CD4-positive, alpha-beta memory T cell (primary cell): ENCODE data around the gene SCAPER. TPM values are rescaled to one million over a fixed set of nuclear protein-coding genes. Genes with fewer than 3 reads are reported as not detected.

Experiments
- CTCF ChIA-PET: fragments of 350-600 bp; sonication (Branson Sonifier 250); formaldehyde crosslinking; loops from one replicate; lab custom pipeline; 2021; ENCODE audit warnings: inconsistent platforms; ENCODE audit not compliant: partially characterized antibody; lab: Charles Lee
- POLR2A ChIA-PET: fragments of 350-600 bp; sonication (Branson Sonifier 250); formaldehyde crosslinking; loops from one replicate; lab custom pipeline; 2021; ENCODE audit not compliant: partially characterized antibody; lab: Charles Lee
- DNase-seq, 5 donors: peaks; one replicate each; pipeline versions ENCODE4 v3.0.0 to v3.0.0-alpha.2; 2020 to 2022; ENCODE audit warnings: mixed read lengths in 1 of 5
- H3K27ac ChIP-seq: one replicate; pipeline ENCODE4 v1.7.0; 2013; ENCODE audit warnings: low read depth, low read length
- H3K27me3 ChIP-seq: 2 replicates; pipeline ENCODE4 v1.7.0; 2013; ENCODE audit warnings: mild to moderate bottlenecking, low read length, moderate library complexity; ENCODE audit not compliant: insufficient read depth
- H3K36me3 ChIP-seq: 2 replicates; pipeline ENCODE4 v1.7.0; 2013; ENCODE audit warnings: mild to moderate bottlenecking, low read length, moderate library complexity; ENCODE audit not compliant: insufficient read depth
- H3K4me1 ChIP-seq: 2 replicates; pipeline ENCODE4 v1.7.0; 2013; ENCODE audit warnings: mild to moderate bottlenecking, low read length, moderate library complexity; ENCODE audit not compliant: insufficient read depth
- H3K4me3 ChIP-seq, 2 donors: one replicate each; pipeline ENCODE4 v1.7.0; 2013; ENCODE audit warnings: low read length in 2 of 2, mild to moderate bottlenecking in 1 of 2
- H3K9me3 ChIP-seq, 2 donors: one replicate each; pipeline ENCODE4 v1.7.0; 2013; ENCODE audit warnings: low read length in 2 of 2, control low read depth in 1 of 2; ENCODE audit not compliant: control insufficient read depth in 1 of 2
- H3K27ac Mint-ChIP-seq, 7 donors: one replicate each; pipeline ENCODE4 v1.8.0; 2020 to 2021; ENCODE audit warnings: mixed read lengths in 7 of 7, mild to moderate bottlenecking in 6 of 7, inconsistent platforms in 3 of 7, moderate library complexity in 3 of 7
- H3K27me3 Mint-ChIP-seq, 2 donors: one replicate each; pipeline ENCODE4 v1.8.0; 2020 to 2021; ENCODE audit warnings: mixed read lengths in 2 of 2
- H3K36me3 Mint-ChIP-seq, 2 donors: one replicate each; pipeline ENCODE4 v1.8.0; 2020 to 2021; ENCODE audit warnings: mixed read lengths in 2 of 2, inconsistent platforms in 1 of 2, mild to moderate bottlenecking in 1 of 2
- H3K4me1 Mint-ChIP-seq, 4 donors: one replicate each; pipeline ENCODE4 v1.8.0; 2020 to 2021; ENCODE audit warnings: mixed read lengths in 4 of 4, mild to moderate bottlenecking in 1 of 4
- H3K4me3 Mint-ChIP-seq, 8 donors: one replicate each; pipeline ENCODE4 v1.8.0; 2020 to 2021; ENCODE audit warnings: mixed read lengths in 8 of 8, mild to moderate bottlenecking in 7 of 8, moderate library complexity in 6 of 8, inconsistent platforms in 3 of 8
- H3K9me3 Mint-ChIP-seq, 8 donors: one replicate each; pipeline ENCODE4 v1.8.0; 2020 to 2021; ENCODE audit warnings: mixed read lengths in 8 of 8, mild to moderate bottlenecking in 5 of 8, inconsistent platforms in 3 of 8, moderate library complexity in 1 of 8
- intact Hi-C: fragments of 100-400 bp; cut with micrococcal nuclease; formaldehyde crosslinking; loops from one replicate; pipeline ENCODE4 v1.15.1; 2023
- polyA plus RNA-seq, 2 donors: library from polyadenylated mRNA; unstranded; fragments of 300-500 nt; fragmentation: Illumina TruSeq; gene quantifications; one replicate each; pipeline ENCODE4 v1.2.3, GENCODE V29; 2021
- total RNA-seq, 2 experiments: library from RNA; stranded (reverse); gene quantifications; one replicate each; pipeline ENCODE4 v1.2.3, GENCODE V29; 2021

The SCAPER gene
- total and polyA plus RNA-seq, 4 experiments from 2014 or later = 7.2 to 41.4 (median 34.3) TPM

GRCh38 chr15:76345880-76346668, 559.1 kb downstream of the SCAPER start:
- H3K27me3 Mint-ChIP-seq = peaks cover 41 to 45% of the 10 kb centered on the region in 2 donors
- POLR2A ChIA-PET = interaction anchor here (0.8 to 1.9 kb wide), 2 partner anchors 10 to 11 kb away, joined by 3 to 7 read pairs; partner anchors contain the start of gene ISL2
- H3K9me3 Mint-ChIP-seq = peaks cover 0 to 12% (median 4%) of the 10 kb centered on the region in 8 donors
- no peak overlapping the region for H3K27ac ChIP-seq
- CTCF ChIA-PET = interaction anchor here (1.8 kb wide), 1 partner anchor 12 kb away, joined by 7 read pairs; no protein-coding TSS in a partner anchor
- H3K4me3 Mint-ChIP-seq = peak overlapping the region in 7 of 8 donors; percentile 49 to 86 (median 67)
- H3K4me1 ChIP-seq = peaks cover 40% of the 10 kb centered on the region
- peaks cover 17 to 37% (median 18%) of the 10 kb centered on the region in 4 donors for H3K4me1 Mint-ChIP-seq
- no peak overlapping the region for H3K27ac Mint-ChIP-seq
- no peaks in the 10 kb centered on the region for H3K36me3 ChIP-seq
- DNase-seq = peak in 1 of 5 donors; percentile 39
- H3K9me3 ChIP-seq = no peaks in the 10 kb centered on the region
- intact Hi-C loops = loop anchor here (2.0 kb wide), 1 partner anchor 35 kb away; the partner anchor contains the start of gene ETFA
- H3K4me3 ChIP-seq = peak overlapping the region in 1 of 2 donors; percentile 37
- H3K27me3 ChIP-seq = peaks cover 48% of the 10 kb centered on the region
- peaks cover 10 to 29% of the 10 kb centered on the region in 2 donors for H3K36me3 Mint-ChIP-seq

DNA sequence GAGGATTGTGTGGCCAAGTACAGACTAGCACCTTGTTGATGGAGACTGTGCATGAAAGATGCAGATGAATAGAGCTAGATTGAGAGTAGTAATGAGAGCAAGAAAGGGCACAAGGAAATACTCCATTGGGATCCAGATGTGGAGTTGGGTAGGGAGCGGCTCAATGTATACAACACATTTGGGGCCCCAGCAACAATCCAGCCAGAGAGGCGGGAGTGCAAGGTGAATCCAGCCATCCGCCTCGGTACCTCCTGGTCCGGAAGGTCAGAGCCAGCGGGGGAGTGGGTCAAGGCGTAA, 559.6 kb downstream of the SCAPER start:
- Histone ChIP-seq H3K27me3 (peaks cover 53% of the 10 kb centered on the region), H3K4me1 (peaks cover 46% of the 10 kb centered on the region), H3K36me3 (no peaks in the 10 kb centered on the region), H3K4me3 (peak overlapping the region in 1 of 2 donors; percentile 37), H3K27ac (no peak overlapping the region), H3K9me3 (no peaks in the 10 kb centered on the region)
- ChIA-PET CTCF (no interaction called here), POLR2A (interaction anchor here (0.8 to 1.9 kb wide), 2 partner anchors 10 to 11 kb away, joined by 3 to 7 read pairs; partner anchors contain the start of gene ISL2)
- H3K4me1 Mint-ChIP-seq = peaks cover 19 to 42% (median 21%) of the 10 kb centered on the region in 4 donors
- intact Hi-C loops = loop anchor here (2.0 kb wide), 1 partner anchor 35 kb away; the partner anchor contains the start of gene ETFA
- H3K27ac Mint-ChIP-seq = no peak overlapping the region
- DNase-seq = no peak
- peak overlapping the region; percentile 4 to 86 (median 66) for H3K4me3 Mint-ChIP-seq
- H3K9me3 Mint-ChIP-seq = peaks cover 0 to 14% (median 4%) of the 10 kb centered on the region in 8 donors
- peaks cover 10 to 26% of the 10 kb centered on the region in 2 donors for H3K36me3 Mint-ChIP-seq
- H3K27me3 Mint-ChIP-seq = peaks cover 46 to 49% of the 10 kb centered on the region in 2 donors

DNA sequence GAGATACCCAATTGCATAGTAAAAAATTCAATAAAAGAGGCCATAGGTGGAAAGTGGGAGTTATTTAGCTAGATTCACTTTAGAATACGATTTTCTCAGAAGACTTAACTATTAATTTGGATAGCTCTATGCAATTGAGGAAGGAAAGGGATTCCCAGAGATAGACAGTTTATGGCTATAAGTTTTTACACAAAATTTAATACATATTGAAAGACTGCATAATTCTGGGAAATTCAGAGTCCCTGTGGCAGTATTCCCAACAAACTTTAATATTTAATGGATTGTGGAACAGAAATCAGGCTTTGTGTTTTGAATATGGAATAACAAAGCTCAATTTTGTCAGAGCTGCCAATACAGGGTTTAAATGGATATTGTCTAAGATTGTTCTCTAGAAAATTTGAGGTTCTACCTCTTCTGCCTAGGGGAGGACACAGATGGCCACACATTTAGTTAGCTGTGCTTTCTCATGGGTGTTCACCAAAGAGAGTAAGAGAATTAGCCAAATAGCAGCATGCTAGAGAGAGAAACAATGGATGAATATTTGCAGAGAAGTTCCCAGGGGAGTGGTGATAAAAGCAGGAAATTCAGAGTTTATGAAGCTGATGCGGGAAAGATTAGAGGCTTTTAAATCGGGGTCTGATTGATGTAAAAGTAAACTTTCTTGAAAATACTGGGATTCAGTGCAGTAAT, 560.1 kb downstream of the SCAPER start:
- peak in 1 of 5 donors; percentile 6 for DNase-seq
- CTCF ChIA-PET = no interaction called here
- peaks cover 49 to 51% of the 10 kb centered on the region in 2 donors for H3K27me3 Mint-ChIP-seq
- H3K9me3 Mint-ChIP-seq = peaks cover 0 to 14% (median 4%) of the 10 kb centered on the region in 8 donors
- H3K4me3 Mint-ChIP-seq = peak overlapping the region; percentile 4 to 86 (median 66)
- H3K9me3 ChIP-seq = no peaks in the 10 kb centered on the region
- peak overlapping the region in 2 of 7 donors; percentile 31 to 46 for H3K27ac Mint-ChIP-seq
- H3K36me3 ChIP-seq = no peaks in the 10 kb centered on the region
- peaks cover 58% of the 10 kb centered on the region for H3K27me3 ChIP-seq
- POLR2A ChIA-PET = interaction anchor here (0.9 to 1.9 kb wide), 2 partner anchors 9 to 650 kb away, joined by 3 to 7 read pairs; partner anchors contain the start of genes ISL2 and PSTPIP1
- no peak overlapping the region for H3K27ac ChIP-seq
- peaks cover 21 to 47% (median 25%) of the 10 kb centered on the region in 4 donors for H3K4me1 Mint-ChIP-seq
- intact Hi-C loops = loop anchor here (2.0 kb wide), 1 partner anchor 34 kb away; the partner anchor contains the start of gene ETFA
- H3K36me3 Mint-ChIP-seq = peaks cover 10 to 21% of the 10 kb centered on the region in 2 donors
- H3K4me3 ChIP-seq = no peak overlapping the region
- peaks cover 51% of the 10 kb centered on the region for H3K4me1 ChIP-seq

- H3K4me1 Mint-ChIP-seq = peaks cover 29 to 61% (median 38%) of the 10 kb centered on the region in 4 donors
- CTCF ChIA-PET = no interaction called here
- H3K9me3 Mint-ChIP-seq = peaks cover 0 to 16% (median 4%) of the 10 kb centered on the region in 8 donors
- H3K4me3 Mint-ChIP-seq = peak overlapping the region in 5 of 8 donors; percentile 12 to 46 (median 35)
- Histone ChIP-seq H3K4me3 (no peak overlapping the region), H3K27ac (no peak overlapping the region), H3K27me3 (peaks cover 73% of the 10 kb centered on the region), H3K4me1 (peaks cover 66% of the 10 kb centered on the region), H3K36me3 (no peaks in the 10 kb centered on the region), H3K9me3 (no peaks in the 10 kb centered on the region)
- H3K27ac Mint-ChIP-seq = no peak overlapping the region
- intact Hi-C loops = no loop called here
- DNase-seq = peak in 1 of 5 donors; percentile 11
- peaks cover 64 to 65% of the 10 kb centered on the region in 2 donors for H3K27me3 Mint-ChIP-seq
- POLR2A ChIA-PET = interaction anchor here (1.0 kb wide), 1 partner anchor 588 kb away, joined by 3 read pairs; the partner anchor contains the start of gene RCN2
- peaks cover 7 to 14% of the 10 kb centered on the region in 2 donors for H3K36me3 Mint-ChIP-seq
Observed at GRCh38 chr15:76343313-76343996, 561.7 kb downstream of the SCAPER start.

- H3K36me3 Mint-ChIP-seq = peaks cover 2 to 5% of the 10 kb centered on the region in 2 donors
- H3K9me3 ChIP-seq = no peaks in the 10 kb centered on the region
- no peaks in the 10 kb centered on the region for H3K36me3 ChIP-seq
- POLR2A ChIA-PET = interaction anchor here (1.0 kb wide), 1 partner anchor 589 kb away, joined by 3 read pairs; the partner anchor contains the start of gene RCN2
- H3K9me3 Mint-ChIP-seq = peaks cover 0 to 15% (median 3%) of the 10 kb centered on the region in 8 donors
- peaks cover 75% of the 10 kb centered on the region for H3K4me1 ChIP-seq
- CTCF ChIA-PET = interaction anchor here (1.1 kb wide), 1 partner anchor 57 kb away, joined by 3 read pairs; no protein-coding TSS in a partner anchor
- H3K27ac ChIP-seq = no peak overlapping the region
- peak overlapping the region in 7 of 8 donors; percentile 70 to 94 (median 79) for H3K4me3 Mint-ChIP-seq
- intact Hi-C loops = no loop called here
- H3K27me3 ChIP-seq = peaks cover 71% of the 10 kb centered on the region
- H3K27me3 Mint-ChIP-seq = peaks cover 58 to 60% of the 10 kb centered on the region in 2 donors
- H3K4me3 ChIP-seq = no peak overlapping the region
- peaks cover 31 to 60% (median 40%) of the 10 kb centered on the region in 4 donors for H3K4me1 Mint-ChIP-seq
- peak in 1 of 5 donors; percentile 24 for DNase-seq
- peak overlapping the region in 1 of 7 donors; percentile 75 for H3K27ac Mint-ChIP-seq
Observed at GRCh38 chr15:76342382-76343201, 562.5 kb downstream of the SCAPER start.

DNA sequence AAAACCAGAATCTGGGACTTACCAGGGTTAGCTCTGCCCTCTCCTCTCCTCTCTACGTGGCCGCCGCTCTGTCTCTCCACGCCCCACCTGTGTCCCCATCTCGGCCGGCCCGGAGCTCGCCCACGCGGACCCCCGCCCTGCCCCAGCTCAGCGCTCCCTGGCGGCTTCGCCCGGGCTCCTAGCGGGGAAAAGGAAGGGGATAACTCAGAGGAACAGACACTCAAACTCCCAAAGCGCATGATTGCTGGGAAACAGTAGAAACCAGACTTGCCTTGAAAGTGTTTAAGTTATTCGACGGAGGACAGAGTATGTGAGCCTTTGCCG, 563.1 kb downstream of the SCAPER start:
- H3K27ac Mint-ChIP-seq = peak overlapping the region in 2 of 7 donors; percentile 15 to 75
- peaks cover 36 to 65% (median 46%) of the 10 kb centered on the region in 4 donors for H3K4me1 Mint-ChIP-seq
- no peaks in the 10 kb centered on the region for H3K9me3 ChIP-seq
- intact Hi-C loops = no loop called here
- CTCF ChIA-PET = interaction anchor here (1.1 kb wide), 1 partner anchor 56 kb away, joined by 3 read pairs; no protein-coding TSS in a partner anchor
- peaks cover 80% of the 10 kb centered on the region for H3K4me1 ChIP-seq
- POLR2A ChIA-PET = no interaction called here
- peaks cover 0 to 19% (median 3%) of the 10 kb centered on the region in 8 donors for H3K9me3 Mint-ChIP-seq
- peaks cover 2 to 5% of the 10 kb centered on the region in 2 donors for H3K36me3 Mint-ChIP-seq
- H3K4me3 ChIP-seq = no peak overlapping the region
- no peaks in the 10 kb centered on the region for H3K36me3 ChIP-seq
- H3K27ac ChIP-seq = no peak overlapping the region
- peak overlapping the region in 7 of 8 donors; percentile 70 to 94 (median 79) for H3K4me3 Mint-ChIP-seq
- peak in 1 of 5 donors; percentile 25 for DNase-seq
- H3K27me3 Mint-ChIP-seq = peaks cover 61 to 63% of the 10 kb centered on the region in 2 donors
- H3K27me3 ChIP-seq = peaks cover 72% of the 10 kb centered on the region
